CD4-positive, CD25-positive, alpha-beta regulatory T cell (primary cell): ENCODE data around the gene PLEKHN1. TPM values are rescaled to one million over a fixed set of nuclear protein-coding genes. Genes with fewer than 3 reads are reported as not detected.

ENCODE experiments used
- ATAC-seq, 2 donors: fragments of 150-1000 bp; cut with Tn5 transposase; one replicate each; pipeline ENCODE4 v1.10.0; 2021; ENCODE audit warnings: low read depth in 2 of 2, moderate number of reproducible peaks in 2 of 2, moderate library complexity in 1 of 2
- DNase-seq, 3 donors: peaks; one replicate each; pipeline versions ENCODE4 v3.0.0 to v3.0.0-alpha.2; 2012 to 2022; ENCODE audit warnings: mixed read lengths in 1 of 3
- H3K27ac ChIP-seq: one replicate; pipeline ENCODE4 v1.7.0; 2013; ENCODE audit warnings: mild to moderate bottlenecking, low read length; ENCODE audit not compliant: insufficient read depth, poor library complexity, severe bottlenecking
- H3K27me3 ChIP-seq: one replicate; pipeline ENCODE4 v1.7.0; 2013; ENCODE audit warnings: low read length; ENCODE audit not compliant: control insufficient read depth, insufficient read depth
- H3K36me3 ChIP-seq: one replicate; pipeline ENCODE4 v1.7.0; 2013; ENCODE audit warnings: mild to moderate bottlenecking, low read length, moderate library complexity; ENCODE audit not compliant: control insufficient read depth, insufficient read depth
- H3K4me1 ChIP-seq: 2 replicates; pipeline ENCODE4 v1.7.0; 2013; ENCODE audit warnings: mild to moderate bottlenecking, low read length; ENCODE audit not compliant: insufficient read depth, control insufficient read depth, poor library complexity, severe bottlenecking
- H3K4me3 ChIP-seq: one replicate; pipeline ENCODE4 v1.7.0; 2013; ENCODE audit warnings: low read depth, mild to moderate bottlenecking, low read length, moderate library complexity
- H3K9me3 ChIP-seq, 2 experiments: 1 replicate in 1 of 2; 2 replicates in 1 of 2; pipeline ENCODE4 v1.7.0; 2013; ENCODE audit warnings: low read length in 2 of 2, mild to moderate bottlenecking in 1 of 2, moderate library complexity in 1 of 2; ENCODE audit not compliant: control insufficient read depth in 2 of 2
- H3K27ac Mint-ChIP-seq, 3 donors: one replicate each; pipeline ENCODE4 v1.8.0; 2020 to 2022; ENCODE audit warnings: mild to moderate bottlenecking in 3 of 3, mixed read lengths in 3 of 3, moderate library complexity in 2 of 3
- H3K27me3 Mint-ChIP-seq: one replicate; pipeline ENCODE4 v1.8.0; 2022; ENCODE audit warnings: mild to moderate bottlenecking, mixed read lengths
- H3K36me3 Mint-ChIP-seq: one replicate; pipeline ENCODE4 v1.8.0; 2020; ENCODE audit warnings: mixed read lengths
- H3K4me1 Mint-ChIP-seq, 4 donors: one replicate each; pipeline ENCODE4 v1.8.0; 2020 to 2022; ENCODE audit warnings: mixed read lengths in 4 of 4, mild to moderate bottlenecking in 1 of 4
- H3K4me3 Mint-ChIP-seq, 4 donors: one replicate each; pipeline ENCODE4 v1.8.0; 2020 to 2022; ENCODE audit warnings: mild to moderate bottlenecking in 4 of 4, mixed read lengths in 4 of 4, moderate library complexity in 3 of 4
- H3K9me3 Mint-ChIP-seq, 7 donors: one replicate each; pipeline ENCODE4 v1.8.0; 2020 to 2022; ENCODE audit warnings: mixed read lengths in 7 of 7, mild to moderate bottlenecking in 3 of 7, moderate library complexity in 2 of 7
- polyA plus RNA-seq, 4 donors: library from polyadenylated mRNA; unstranded; fragments of 300-500 nt; fragmentation: Illumina TruSeq; gene quantifications; one replicate each; pipeline ENCODE4 v1.2.3, GENCODE V29; 2021
- total RNA-seq: library from RNA; stranded (reverse); gene quantifications from one replicate; pipeline ENCODE4 v1.2.3, GENCODE V29; 2022

The PLEKHN1 gene
- total and polyA plus RNA-seq, 5 donors from 2014 or later, result 0.39 to 2.5 (median 0.61) TPM; not detected in 2

DNA sequence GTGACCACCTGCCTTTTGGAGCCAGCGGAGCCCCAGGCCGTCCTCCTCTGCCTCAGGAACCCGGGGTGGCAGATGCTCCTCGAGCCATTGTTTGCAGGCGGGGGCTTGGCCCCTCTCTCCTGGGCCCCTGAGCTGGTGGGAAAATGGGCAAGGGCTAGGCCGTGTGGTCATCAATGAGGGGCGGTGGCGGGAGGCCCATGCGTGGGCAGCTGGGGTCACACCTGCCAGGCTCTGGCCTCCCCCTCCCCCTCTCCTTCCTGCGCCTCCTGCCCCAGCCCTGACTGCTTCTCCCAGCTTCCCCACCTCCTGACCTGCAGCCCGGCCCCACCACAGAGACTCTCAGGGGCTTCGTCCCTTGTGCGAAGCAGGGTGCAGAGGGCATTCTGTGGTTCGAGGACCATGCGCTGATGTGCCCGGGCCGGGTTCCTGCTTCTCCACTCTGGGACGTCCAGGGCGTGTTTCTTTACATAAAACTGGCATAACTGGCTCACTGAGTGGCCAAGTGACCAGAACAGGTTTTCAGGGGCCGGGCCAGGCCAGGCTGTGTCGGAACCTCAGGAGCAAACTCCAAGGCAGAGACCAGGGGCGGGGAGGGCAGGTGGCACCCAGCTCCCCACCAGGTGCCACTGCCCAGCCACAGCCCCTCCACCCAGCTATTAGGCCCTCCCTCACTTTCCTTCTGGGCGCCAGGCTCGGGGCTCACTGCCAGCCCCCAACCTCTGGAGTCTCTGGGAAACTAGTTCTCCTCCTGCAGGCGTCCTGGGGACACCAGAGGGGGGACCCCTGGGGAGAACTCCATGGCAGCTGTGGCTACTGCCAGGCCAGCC lies 33.3 kb upstream of the PLEKHN1 start:
- Mint-ChIP-seq H3K27ac (no peak overlapping the region), H3K4me1 (peaks cover 0 to 5% (median 0%) of the 10 kb centered on the region in 4 donors), H3K4me3 (no peak overlapping the region), H3K27me3 (peaks cover 23% of the 10 kb centered on the region), H3K36me3 (no peaks in the 10 kb centered on the region), H3K9me3 (no peaks in the 10 kb centered on the region)
- H3K9me3 ChIP-seq, result no peaks in the 10 kb centered on the region
- H3K4me3 ChIP-seq, result no peak overlapping the region
- no peak overlapping the region for H3K27ac ChIP-seq
- H3K27me3 ChIP-seq, result no peaks in the 10 kb centered on the region
- no peaks in the 10 kb centered on the region for H3K4me1 ChIP-seq
- ATAC-seq (no peak), DNase-seq (no peak)
- no peaks in the 10 kb centered on the region for H3K36me3 ChIP-seq

DNA sequence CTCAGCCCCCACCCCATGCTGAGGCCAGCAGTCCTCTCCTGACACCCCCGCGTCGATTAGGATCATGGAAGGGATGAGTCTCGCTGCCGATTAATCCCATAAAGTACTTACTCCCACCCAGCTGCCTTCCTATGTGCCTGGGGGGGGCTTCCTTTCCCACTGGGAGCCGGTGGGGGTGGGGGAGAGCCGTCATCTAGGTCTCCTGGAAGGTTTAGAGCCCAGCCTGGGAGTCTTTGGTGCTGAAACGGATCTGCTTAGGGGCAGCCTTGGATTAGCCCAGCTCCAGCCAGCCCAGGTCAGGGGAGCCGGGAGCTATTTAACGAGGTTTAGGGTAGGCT lies 32.7 kb upstream of the PLEKHN1 start:
- no peak overlapping the region for H3K4me3 ChIP-seq
- no peaks in the 10 kb centered on the region for H3K27me3 ChIP-seq
- no peak for ATAC-seq

DNA sequence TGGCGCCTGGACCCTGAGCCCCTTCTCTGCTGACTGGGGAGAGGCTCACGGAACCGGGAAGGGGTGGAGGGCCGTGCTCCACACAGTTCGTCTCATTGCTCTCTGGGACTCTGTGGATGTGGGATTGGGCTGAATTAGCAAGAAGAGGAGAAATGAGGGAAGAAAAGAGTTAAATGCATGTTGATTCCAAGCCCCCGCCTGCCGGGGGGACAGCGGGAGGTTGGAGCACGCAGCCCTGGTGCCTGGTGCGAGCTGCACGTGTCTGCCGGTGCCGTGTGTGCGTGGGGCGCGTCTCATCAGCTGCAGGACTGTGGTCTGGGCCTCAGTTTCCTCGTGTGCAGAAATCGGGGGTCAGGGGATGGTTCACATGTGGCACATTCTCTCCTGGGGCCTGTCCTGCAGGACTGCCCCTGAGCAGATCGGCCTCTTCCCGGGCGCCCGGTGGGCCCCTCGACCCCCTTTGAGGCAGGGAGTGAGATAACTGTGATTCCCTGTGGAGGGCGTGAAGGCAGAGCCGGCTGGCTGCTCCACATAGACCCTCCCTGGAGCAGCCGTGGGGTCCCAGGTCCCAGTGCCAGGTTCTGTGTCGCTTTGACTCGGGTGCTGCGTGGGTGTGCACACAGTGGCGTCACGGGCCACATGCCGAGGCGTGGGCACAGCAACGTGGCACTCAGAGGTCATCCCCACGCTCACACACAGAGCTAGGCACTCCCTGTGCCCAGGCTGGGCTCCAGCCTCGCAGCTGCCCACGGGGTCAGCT lies 31.1 kb upstream of the PLEKHN1 start:
- Histone ChIP-seq H3K27me3 (no peaks in the 10 kb centered on the region), H3K27ac (no peak overlapping the region), H3K9me3 (no peaks in the 10 kb centered on the region), H3K4me1 (no peaks in the 10 kb centered on the region), H3K4me3 (no peak overlapping the region), H3K36me3 (no peaks in the 10 kb centered on the region)
- no peak overlapping the region for H3K4me3 Mint-ChIP-seq
- H3K36me3 Mint-ChIP-seq, result no peaks in the 10 kb centered on the region
- peaks cover 0 to 8% (median 0%) of the 10 kb centered on the region in 4 donors for H3K4me1 Mint-ChIP-seq
- DNase-seq (no peak), ATAC-seq (no peak)
- peak overlapping the region in 1 of 3 donors; percentile 82 for H3K27ac Mint-ChIP-seq
- H3K27me3 Mint-ChIP-seq, result peaks cover 24% of the 10 kb centered on the region
- no peaks in the 10 kb centered on the region for H3K9me3 Mint-ChIP-seq

More for the DNA sequence above, 32.7 kb upstream of the PLEKHN1 start:
- no peaks in the 10 kb centered on the region for H3K36me3 Mint-ChIP-seq
- H3K4me3 Mint-ChIP-seq, result no peak overlapping the region
- H3K27ac Mint-ChIP-seq, result no peak overlapping the region
- Histone ChIP-seq H3K9me3 (no peaks in the 10 kb centered on the region), H3K27ac (no peak overlapping the region), H3K4me1 (no peaks in the 10 kb centered on the region), H3K36me3 (no peaks in the 10 kb centered on the region)
- no peak for DNase-seq
- H3K4me1 Mint-ChIP-seq, result peaks cover 0 to 5% (median 0%) of the 10 kb centered on the region in 4 donors
- no peaks in the 10 kb centered on the region for H3K9me3 Mint-ChIP-seq
- peaks cover 23% of the 10 kb centered on the region for H3K27me3 Mint-ChIP-seq

DNA sequence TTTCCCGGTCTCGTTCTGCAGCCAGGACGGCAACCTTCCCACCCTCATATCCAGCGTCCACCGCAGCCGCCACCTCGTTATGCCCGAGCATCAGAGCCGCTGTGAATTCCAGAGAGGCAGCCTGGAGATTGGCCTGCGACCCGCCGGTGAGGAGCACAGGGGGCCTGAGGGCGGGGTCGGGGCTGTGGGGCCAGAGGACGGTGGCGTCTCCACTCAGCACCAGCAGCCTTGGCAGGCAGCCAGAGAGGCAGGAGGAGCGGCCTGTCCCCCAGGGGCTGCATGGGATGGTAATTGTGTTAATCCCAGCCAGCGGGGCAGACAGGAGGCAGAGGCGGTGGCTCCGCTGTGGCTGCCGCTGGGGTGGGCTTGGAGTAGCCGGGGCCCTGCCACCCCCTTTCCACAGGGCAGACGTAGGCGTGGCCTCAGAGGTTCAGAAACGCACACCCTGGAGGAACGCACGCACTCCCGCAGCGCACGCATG lies 30.5 kb upstream of the PLEKHN1 start:
- no peak for ATAC-seq

DNA sequence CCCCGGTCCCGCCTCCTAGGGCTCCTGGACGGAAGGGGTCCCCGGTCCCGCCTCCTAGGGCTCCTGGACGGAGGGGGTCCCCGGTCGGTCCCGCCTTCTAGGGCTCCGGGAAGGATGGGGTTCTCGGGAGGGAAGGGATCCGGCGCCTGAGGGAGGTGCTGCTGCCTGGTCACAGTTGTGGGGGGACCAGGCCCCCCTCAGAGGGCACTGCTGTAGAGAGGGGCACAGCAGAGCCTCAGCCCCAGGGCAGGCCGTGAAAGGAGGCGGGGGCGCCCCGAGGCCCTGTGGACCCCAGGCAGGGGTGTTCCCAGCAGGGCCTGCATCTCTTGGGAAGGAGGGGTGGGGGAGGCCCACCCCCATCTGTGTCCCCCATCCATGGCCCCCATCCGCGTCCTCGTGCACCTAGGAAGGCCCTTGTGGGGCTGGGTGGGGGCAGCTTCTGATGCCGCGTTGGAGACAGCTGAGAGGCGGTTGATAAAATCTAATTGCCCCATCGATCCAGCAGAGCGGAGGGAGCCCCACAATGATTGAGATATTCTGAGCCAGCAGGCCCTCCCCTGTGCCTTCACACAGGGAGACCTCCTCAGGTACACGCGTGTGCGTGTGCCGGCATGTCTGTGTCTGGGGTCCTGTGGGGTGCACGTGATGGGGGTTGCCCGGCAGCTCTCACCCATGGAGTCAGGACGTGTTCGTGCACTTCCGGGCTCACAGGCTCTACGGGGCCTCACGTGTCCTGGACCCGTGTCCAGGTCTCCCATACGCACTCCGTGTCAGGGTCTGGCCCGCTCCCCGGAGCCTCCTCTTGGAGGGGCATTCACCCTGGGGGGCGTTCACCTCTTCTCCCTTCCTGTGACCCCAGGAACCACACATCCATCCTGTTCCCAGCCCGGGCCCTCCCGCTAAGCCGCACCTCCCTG lies 29.7 kb upstream of the PLEKHN1 start:
- Histone ChIP-seq H3K4me3 (no peak overlapping the region), H3K4me1 (peaks cover 14% of the 10 kb centered on the region), H3K27ac (no peak overlapping the region), H3K9me3 (no peaks in the 10 kb centered on the region), H3K27me3 (no peaks in the 10 kb centered on the region), H3K36me3 (no peaks in the 10 kb centered on the region)
- Mint-ChIP-seq H3K9me3 (no peaks in the 10 kb centered on the region), H3K27ac (no peak overlapping the region), H3K4me1 (peaks cover 0 to 13% (median 0%) of the 10 kb centered on the region in 4 donors), H3K4me3 (no peak overlapping the region), H3K27me3 (peaks cover 33% of the 10 kb centered on the region), H3K36me3 (no peaks in the 10 kb centered on the region)
- no peak for DNase-seq
- no peak for ATAC-seq

More for the DNA sequence above, 30.5 kb upstream of the PLEKHN1 start:
- Histone ChIP-seq H3K36me3 (no peaks in the 10 kb centered on the region), H3K4me1 (peaks cover 5% of the 10 kb centered on the region), H3K27me3 (no peaks in the 10 kb centered on the region), H3K27ac (no peak overlapping the region), H3K9me3 (no peaks in the 10 kb centered on the region), H3K4me3 (no peak overlapping the region)
- peaks cover 27% of the 10 kb centered on the region for H3K27me3 Mint-ChIP-seq
- H3K36me3 Mint-ChIP-seq, result no peaks in the 10 kb centered on the region
- no peaks in the 10 kb centered on the region for H3K9me3 Mint-ChIP-seq
- no peak overlapping the region for H3K27ac Mint-ChIP-seq
- H3K4me3 Mint-ChIP-seq, result no peak overlapping the region
- H3K4me1 Mint-ChIP-seq, result peaks cover 0 to 11% (median 0%) of the 10 kb centered on the region in 4 donors
- no peak for DNase-seq

DNA sequence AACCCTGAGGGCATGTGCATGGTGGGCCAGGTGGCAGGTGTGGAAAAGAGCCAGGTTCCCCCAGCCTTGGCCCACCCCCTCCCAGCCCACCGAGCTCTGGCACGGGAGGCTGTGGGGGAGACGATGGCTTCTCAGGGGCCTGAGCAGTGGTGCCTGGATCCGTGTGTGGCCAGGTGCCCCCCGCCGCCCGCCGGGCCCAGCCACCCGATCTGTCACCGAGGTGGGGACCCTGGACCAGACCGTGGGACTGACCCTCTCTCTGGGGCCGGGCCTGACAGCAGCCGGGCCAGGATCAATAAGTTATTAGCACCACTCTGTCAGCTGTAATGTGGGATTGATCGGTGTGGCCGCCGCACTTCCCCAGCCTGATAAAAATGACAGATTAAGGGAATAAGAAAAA lies 28.8 kb upstream of the PLEKHN1 start:
- Histone ChIP-seq H3K4me1 (peaks cover 23% of the 10 kb centered on the region), H3K36me3 (no peaks in the 10 kb centered on the region), H3K4me3 (no peak overlapping the region), H3K27me3 (no peaks in the 10 kb centered on the region), H3K9me3 (no peaks in the 10 kb centered on the region), H3K27ac (no peak overlapping the region)
- no peak overlapping the region for H3K4me3 Mint-ChIP-seq
- H3K27me3 Mint-ChIP-seq, result peaks cover 29% of the 10 kb centered on the region
- no peaks in the 10 kb centered on the region for H3K36me3 Mint-ChIP-seq
- no peak overlapping the region for H3K27ac Mint-ChIP-seq
- no peak for DNase-seq
- no peak for ATAC-seq
- H3K9me3 Mint-ChIP-seq, result no peaks in the 10 kb centered on the region
- H3K4me1 Mint-ChIP-seq, result peaks cover 0 to 13% (median 0%) of the 10 kb centered on the region in 4 donors

DNA sequence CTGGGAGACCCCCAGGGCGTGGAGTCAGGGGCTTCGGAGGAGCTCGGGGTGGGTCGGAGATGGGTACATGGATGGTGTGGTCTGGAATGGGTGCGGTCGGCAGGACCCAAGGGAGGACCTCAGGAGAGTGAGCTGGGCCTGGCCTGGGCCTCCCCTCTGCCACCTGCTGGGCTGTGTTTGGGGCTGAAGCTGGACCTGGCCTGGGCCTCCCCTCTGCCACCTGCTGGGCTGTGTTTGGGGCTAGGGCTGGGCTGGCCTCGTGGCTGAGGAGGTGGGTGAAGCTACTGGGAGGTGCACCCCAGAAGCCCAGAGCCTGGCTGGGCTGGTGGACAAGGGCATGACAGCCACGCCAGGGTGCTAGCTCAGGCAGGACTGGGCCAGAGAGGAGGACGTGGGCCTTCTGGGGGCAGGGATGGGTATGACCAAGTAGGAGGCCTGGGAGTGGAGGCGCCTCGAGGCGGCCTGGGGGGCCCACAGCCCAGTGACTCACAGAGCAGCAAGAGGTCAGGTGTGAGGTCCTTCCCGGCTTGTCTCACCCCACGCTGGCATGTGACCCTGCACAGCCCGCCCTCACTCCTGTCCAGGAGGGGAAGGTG lies 28.1 kb upstream of the PLEKHN1 start:
- Mint-ChIP-seq H3K36me3 (no peaks in the 10 kb centered on the region), H3K27ac (no peak overlapping the region), H3K9me3 (no peaks in the 10 kb centered on the region), H3K4me3 (peak overlapping the region in 1 of 4 donors; percentile 48), H3K27me3 (peaks cover 32% of the 10 kb centered on the region), H3K4me1 (peaks cover 0 to 15% (median 0%) of the 10 kb centered on the region in 4 donors)
- DNase-seq (no peak), ATAC-seq (no peak)
- Histone ChIP-seq H3K4me1 (peaks cover 27% of the 10 kb centered on the region), H3K27ac (no peak overlapping the region), H3K4me3 (no peak overlapping the region), H3K27me3 (no peaks in the 10 kb centered on the region), H3K36me3 (no peaks in the 10 kb centered on the region), H3K9me3 (no peaks in the 10 kb centered on the region)
